Mesodermal cell (in vitro differentiated cells): ENCODE measurements around the gene SNRNP200.
A peak's percentile ranks its signal among the peaks of the same experiment; 100 is the strongest.

Source experiments
- H3K27ac ChIP-seq: 2 replicates; pipeline ENCODE4 v1.7.0; 2013; ENCODE audit warnings: mild to moderate bottlenecking, low read depth, low read length, moderate library complexity; ENCODE audit not compliant: severe bottlenecking
- H3K36me3 ChIP-seq: 2 replicates; pipeline ENCODE4 v1.7.1; 2013; ENCODE audit warnings: mild to moderate bottlenecking, low read length, moderate library complexity; ENCODE audit not compliant: control insufficient read depth, insufficient read depth
- H3K4me1 ChIP-seq: one replicate; pipeline ENCODE4 v1.7.1; 2013; ENCODE audit warnings: mild to moderate bottlenecking, low read length; ENCODE audit not compliant: insufficient read depth, control insufficient read depth, poor library complexity, severe bottlenecking
- H3K4me3 ChIP-seq: 2 replicates; pipeline ENCODE4 v1.7.0; 2013; ENCODE audit warnings: low read length, control low read depth, mild to moderate bottlenecking; ENCODE audit not compliant: insufficient read depth, poor library complexity, severe bottlenecking; ENCODE audit errors: extremely low read depth
- H3K9me3 ChIP-seq: 2 replicates; pipeline ENCODE4 v1.7.1; 2013; ENCODE audit warnings: mild to moderate bottlenecking, low read length, moderate library complexity; ENCODE audit not compliant: control insufficient read depth
- WGBS, 2 experiments: methylation state at CpG; one replicate each; pipeline ENCODE4 v1.1.5; 2013; ENCODE audit warnings: missing lambda C conversion rate in 2 of 2; ENCODE audit not compliant: insufficient coverage in 2 of 2; 5-methylcytosine and 5-hydroxymethylcytosine counted together

Gene SNRNP200

DNA sequence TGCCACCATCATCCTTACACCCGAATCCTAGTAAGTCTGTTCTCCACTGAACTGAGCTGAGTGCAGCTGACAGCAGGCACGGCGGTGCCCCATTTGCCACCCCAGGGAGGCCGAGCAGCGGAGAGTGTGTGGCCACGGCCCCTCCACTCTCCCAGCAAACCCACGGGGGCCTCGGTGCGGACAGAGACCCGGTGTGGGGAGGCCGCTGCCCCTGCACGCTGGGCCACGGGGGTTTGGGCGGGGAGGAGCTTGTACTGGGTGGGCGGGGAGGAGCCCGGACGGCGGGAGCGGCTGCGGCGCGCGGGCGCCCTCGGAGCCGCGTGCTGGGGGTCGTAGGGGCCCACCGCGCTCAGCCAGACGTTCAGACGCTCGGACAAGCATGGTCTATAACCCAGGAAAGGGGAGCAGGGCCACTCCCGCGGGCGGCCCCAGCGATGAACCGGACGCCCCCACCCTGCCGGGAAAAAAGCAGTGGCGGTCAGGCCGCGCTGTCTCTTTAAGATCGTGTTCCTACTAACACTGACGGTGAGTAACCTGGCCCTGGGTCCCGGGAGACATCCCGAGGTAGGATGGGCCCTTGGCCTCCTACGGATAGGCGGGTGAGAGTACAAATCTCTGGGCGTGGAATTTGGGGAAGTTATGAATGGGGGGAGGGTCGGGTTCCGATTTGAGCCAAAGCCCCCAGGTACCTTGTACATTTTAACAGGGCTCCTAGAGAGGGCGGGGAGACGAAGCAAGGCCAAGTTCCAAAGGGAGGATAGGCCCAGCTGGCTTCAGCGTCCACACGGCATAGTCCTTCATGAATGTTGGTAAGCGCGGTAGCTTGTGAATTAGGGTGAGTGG lies 19.9 kb upstream of the SNRNP200 start, which contains the start of gene ITPRIPL1:
Gene ITPRIPL1, plus strand, starts transcription at position 277 of the 843 bp plus-strand sequence. Its CDS starts 523 bp downstream, at position 800.
- Histone ChIP-seq H3K36me3 (peaks cover 19% of the 10 kb centered on the region), H3K4me3 (peak within 1 kb of the TSS; percentile 50), H3K9me3 (no peaks in the 10 kb centered on the region), H3K27ac (no peak within 1 kb of the TSS), H3K4me1 (peaks cover 5% of the 10 kb centered on the region)
- WGBS, 2 experiments: 10 to 15% methylated on average over 25 to 28 of the region's 58 CpGs

DNA sequence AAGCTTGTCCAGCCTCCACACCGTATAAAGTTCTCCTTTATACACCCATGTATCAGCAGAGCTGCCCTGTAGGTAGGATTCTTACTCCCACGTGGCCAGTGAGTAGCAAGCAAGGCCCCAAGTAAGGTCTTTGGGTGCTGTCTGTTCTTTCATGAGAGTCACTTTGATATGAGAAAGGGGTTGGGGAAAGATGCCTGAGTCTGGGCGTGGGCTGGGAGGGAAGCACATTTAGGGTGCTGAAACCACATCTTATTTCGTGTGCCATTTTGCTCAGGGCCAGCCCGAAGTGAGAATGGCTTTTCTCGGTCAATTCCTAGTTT lies 19.3 kb upstream of the SNRNP200 start:
- no peak overlapping the region for H3K27ac ChIP-seq
- peak overlapping the region; percentile 50 for H3K4me3 ChIP-seq
- H3K4me1 ChIP-seq: peaks cover 5% of the 10 kb centered on the region
- peaks cover 19% of the 10 kb centered on the region for H3K36me3 ChIP-seq
- WGBS, 2 experiments: 29 to 35% methylated on average over 4 to 5 of the region's 6 CpGs
- no peaks in the 10 kb centered on the region for H3K9me3 ChIP-seq

DNA sequence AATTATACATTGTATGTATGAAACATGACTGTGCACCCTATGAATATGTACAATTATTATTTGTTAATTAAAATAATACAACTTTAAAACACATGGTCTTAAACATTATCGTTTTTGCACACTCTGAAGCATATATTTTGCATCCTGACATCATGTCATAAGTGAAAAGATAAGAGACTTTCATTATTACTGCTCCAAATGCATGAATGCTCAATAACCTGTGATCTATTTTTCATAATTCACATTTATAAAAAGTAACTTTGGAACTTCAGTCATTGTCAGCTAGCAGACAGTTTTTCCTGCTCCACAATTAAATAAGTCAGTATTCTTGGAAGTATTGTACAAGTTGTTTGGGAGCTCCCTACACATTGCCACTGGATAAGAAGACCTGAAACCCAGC lies 18.5 kb upstream of the SNRNP200 start:
- peaks cover 5% of the 10 kb centered on the region for H3K4me1 ChIP-seq
- no peak overlapping the region for H3K27ac ChIP-seq
- no peak overlapping the region for H3K4me3 ChIP-seq
- H3K36me3 ChIP-seq: peaks cover 19% of the 10 kb centered on the region
- no peaks in the 10 kb centered on the region for H3K9me3 ChIP-seq
- WGBS, 2 experiments: 100% methylated on average over 1 of the region's 1 CpG; no CpG with 5 or more reads in 1 of the 2 experiments

DNA sequence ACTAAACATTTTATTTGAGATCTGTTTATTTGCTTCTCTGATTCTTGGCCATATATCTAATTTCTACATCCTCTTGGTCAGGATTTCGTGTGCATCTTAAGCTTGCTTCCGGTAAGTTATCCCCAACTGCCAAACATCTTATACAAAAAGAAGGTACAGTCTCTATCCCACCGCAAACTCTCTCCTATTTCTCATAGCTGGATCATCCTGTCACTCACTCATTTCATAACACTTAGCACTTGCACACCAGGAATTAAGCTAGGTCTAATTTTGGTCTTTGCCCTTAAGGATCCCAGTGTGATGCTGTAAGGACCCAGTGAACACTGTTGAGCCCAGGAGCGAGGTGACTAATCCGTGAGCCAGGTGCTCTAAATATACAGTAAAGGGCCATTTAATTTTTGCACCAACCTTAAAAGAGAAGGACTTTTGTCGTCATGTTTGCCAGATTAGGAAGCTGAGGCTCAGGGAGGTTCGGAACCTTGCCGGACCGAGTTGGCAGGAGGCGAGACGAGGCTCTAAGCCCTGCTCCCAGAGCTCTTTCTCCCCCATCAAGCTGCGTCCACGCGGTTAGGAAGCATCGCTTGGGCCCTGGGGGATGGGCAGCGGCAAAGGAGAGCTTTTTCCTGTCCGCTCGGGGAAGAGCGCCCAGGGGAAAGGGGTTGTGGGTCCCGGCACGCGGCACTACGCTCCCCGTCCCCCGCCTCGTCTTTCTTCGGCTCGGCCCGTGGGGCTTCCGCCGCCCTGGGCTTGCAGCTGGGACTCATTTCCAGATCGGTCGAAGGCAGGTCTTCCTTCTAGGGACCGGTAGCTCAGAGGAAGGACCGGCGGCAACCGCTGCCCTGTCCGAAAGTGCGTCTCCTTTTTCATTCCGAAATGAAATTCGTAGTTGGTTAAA lies 15.6 kb upstream of the SNRNP200 start:
- WGBS, 2 experiments: 6 to 7% methylated on average over 36 to 40 of the region's 41 CpGs
- Histone ChIP-seq H3K4me3 (peak overlapping the region; percentile 47), H3K4me1 (peaks cover 7% of the 10 kb centered on the region), H3K27ac (no peak overlapping the region), H3K36me3 (no peaks in the 10 kb centered on the region), H3K9me3 (no peaks in the 10 kb centered on the region)

DNA sequence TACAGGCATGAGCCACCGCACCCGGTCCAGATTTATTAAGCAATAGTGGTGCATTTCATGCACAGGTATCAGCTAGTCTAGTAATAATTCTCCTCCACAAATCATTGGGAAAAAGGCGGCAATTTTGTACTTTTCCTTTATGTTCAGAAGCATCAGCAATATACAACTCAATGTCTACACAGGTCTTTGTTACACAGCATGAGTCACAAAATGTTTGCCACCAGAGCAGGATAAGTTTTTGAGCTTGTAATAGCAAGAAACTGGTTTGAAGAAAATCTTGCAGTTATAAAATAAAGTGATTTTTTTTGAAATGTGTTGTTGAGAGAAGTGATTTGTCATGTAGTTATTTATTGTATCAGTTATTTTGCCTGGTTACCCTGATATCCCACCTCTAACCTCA lies 15.0 kb upstream of the SNRNP200 start:
- H3K4me3 ChIP-seq: no peak overlapping the region
- H3K4me1 ChIP-seq: peaks cover 11% of the 10 kb centered on the region
- WGBS, 2 experiments: 84 to 92% methylated on average over 2 to 3 of the region's 3 CpGs
- no peaks in the 10 kb centered on the region for H3K36me3 ChIP-seq
- H3K9me3 ChIP-seq: no peaks in the 10 kb centered on the region
- H3K27ac ChIP-seq: no peak overlapping the region

DNA sequence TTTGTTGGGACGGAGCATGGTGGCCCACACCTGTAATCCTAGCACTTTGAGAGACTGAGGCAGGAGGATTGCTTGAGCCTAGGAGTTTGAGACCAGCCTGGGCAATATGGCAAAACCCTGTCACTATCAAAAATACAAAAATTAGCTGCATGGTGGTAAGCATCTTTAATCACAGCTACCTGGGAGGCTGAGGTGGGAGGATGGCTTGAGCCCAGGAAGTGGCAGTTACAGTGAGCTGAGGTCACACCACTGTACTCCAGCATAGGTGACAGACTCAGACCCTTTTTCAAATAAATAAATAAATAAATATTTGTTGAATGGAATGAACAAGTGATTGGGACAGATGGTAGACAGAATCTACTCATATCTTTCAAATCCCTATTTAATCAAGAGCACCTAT lies 14.1 kb upstream of the SNRNP200 start:
- no peak overlapping the region for H3K4me3 ChIP-seq
- H3K27ac ChIP-seq: no peak overlapping the region
- 86% methylated on average over 1 of the region's 1 CpG; no CpG with 5 or more reads in 1 of the 2 experiments for WGBS, 2 experiments
- H3K4me1 ChIP-seq: peaks cover 11% of the 10 kb centered on the region
- H3K36me3 ChIP-seq: no peaks in the 10 kb centered on the region
- no peaks in the 10 kb centered on the region for H3K9me3 ChIP-seq

DNA sequence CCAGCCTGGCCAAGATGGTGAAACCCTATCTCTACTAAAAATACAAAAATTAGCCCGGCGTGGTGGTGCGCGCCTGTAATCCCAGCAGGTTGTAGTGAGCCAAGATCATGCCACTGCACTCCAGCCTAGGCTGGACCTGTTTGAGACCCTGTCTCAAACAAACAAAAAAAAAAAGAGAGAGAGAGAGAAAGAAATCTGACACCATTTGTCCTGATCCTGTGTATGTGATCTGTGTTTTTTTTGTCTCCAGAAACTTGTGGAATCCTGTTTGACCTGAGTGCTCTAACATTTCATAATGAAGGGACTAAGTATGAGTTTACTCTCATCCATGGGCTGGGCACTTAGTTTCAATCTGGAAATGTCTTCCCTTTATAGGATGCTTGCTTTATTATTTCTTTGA lies 13.4 kb upstream of the SNRNP200 start:
- peaks cover 11% of the 10 kb centered on the region for H3K4me1 ChIP-seq
- no peak overlapping the region for H3K27ac ChIP-seq
- H3K4me3 ChIP-seq: no peak overlapping the region
- no peaks in the 10 kb centered on the region for H3K36me3 ChIP-seq
- 93 to 94% methylated on average over 3 to 4 of the region's 4 CpGs for WGBS, 2 experiments
- H3K9me3 ChIP-seq: no peaks in the 10 kb centered on the region

DNA sequence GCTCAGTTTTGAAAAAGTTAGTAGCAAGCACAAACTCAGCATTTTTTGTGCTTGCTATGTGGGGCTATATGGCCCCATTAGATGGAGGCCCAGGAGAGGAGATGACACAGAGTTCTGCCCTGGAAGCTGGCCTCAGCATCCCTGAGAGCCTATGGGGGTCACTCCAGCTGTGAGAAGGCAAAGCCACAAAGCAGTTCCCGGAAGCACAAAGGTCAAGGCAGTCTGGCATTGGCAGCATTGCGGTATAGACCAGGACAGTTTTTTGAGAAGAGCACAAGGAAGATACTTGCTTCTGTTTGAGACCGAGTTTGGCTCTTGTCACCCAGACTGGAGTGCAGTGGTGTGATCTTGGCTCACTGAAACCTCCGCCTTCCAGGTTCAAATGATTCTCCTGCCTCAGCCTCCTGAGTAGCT lies 12.2 kb upstream of the SNRNP200 start:
- WGBS, 2 experiments: 91 to 96% methylated on average over 4 of the region's 4 CpGs
- Histone ChIP-seq H3K36me3 (no peaks in the 10 kb centered on the region), H3K9me3 (no peaks in the 10 kb centered on the region), H3K4me1 (peaks cover 11% of the 10 kb centered on the region), H3K4me3 (no peak overlapping the region), H3K27ac (no peak overlapping the region)

DNA sequence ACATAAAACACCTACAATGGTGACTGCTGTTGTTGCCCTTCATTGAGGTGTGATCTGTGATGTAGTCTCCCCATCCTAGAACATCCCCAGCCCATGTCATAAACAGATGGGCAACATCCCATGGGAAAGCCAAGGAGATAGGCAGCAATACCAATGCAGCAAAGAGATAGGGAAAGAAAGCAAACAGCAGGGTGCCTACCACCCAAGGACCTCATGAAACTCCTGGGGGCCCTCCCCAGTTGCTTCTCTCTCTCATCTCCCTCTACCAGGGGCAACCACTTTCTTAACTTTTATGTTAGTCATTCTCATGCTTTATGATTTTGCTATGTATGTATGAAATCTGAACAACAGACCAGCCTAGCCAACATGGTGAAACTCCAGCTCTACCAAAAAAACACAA lies 11.7 kb upstream of the SNRNP200 start:
- no peak overlapping the region for H3K27ac ChIP-seq
- H3K36me3 ChIP-seq: no peaks in the 10 kb centered on the region
- H3K4me3 ChIP-seq: no peak overlapping the region
- no peaks in the 10 kb centered on the region for H3K9me3 ChIP-seq
- H3K4me1 ChIP-seq: peaks cover 11% of the 10 kb centered on the region

DNA sequence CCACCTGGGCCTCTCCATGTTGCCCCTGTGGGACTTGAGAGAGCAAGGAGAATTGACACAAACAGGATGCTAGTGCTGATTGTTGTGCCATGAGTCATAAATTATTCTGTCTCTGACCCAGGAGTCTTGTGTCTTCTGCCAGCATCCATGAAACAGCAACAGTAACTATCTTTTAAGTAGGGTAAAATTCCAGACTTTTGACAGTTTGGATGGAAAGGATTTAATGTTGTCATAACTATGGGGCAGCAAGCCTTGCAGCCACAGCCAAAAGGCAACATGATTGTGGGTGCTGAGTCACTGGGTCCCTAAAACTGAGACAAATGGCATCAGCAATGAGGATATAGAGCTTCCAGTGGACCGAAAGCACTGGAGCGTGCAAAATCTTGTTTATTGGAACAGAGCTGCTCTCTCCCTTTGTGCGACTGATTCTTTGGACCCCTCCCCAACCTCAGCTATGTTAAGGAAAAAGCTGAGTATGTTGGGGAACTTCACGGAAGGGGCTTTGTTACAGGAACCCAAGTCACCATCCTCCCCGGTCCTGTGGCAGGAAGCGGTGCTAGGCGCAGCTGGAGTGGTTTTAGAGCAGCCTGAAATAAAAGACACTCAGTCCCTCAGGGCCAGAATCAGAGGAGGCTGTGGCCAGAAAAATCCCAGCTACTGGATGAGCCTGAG lies 10.2 kb upstream of the SNRNP200 start:
- Histone ChIP-seq H3K4me1 (peaks cover 6% of the 10 kb centered on the region), H3K9me3 (no peaks in the 10 kb centered on the region), H3K36me3 (no peaks in the 10 kb centered on the region), H3K4me3 (no peak overlapping the region), H3K27ac (peak overlapping the region; percentile 85)
- WGBS, 2 experiments: 90 to 92% methylated on average over 3 to 5 of the region's 7 CpGs
